BJ (cell line): ENCODE data around the gene TINAGL1. TPM values are rescaled to one million over a fixed set of nuclear protein-coding genes. Genes with fewer than 3 reads are reported as not detected.

Experiments
- CTCF ChIA-PET: fragments of 350-600 bp; formaldehyde crosslinking; extraction: SDS; loops from one replicate; lab custom pipeline; 2021; ENCODE audit warnings: antibody characterized with exemption, inconsistent platforms; lab: Yijun Ruan, JAX
- POLR2A ChIA-PET: fragments of 300-600 bp; sonication (Branson Sonifier 250); formaldehyde crosslinking; extraction: SDS; loops from one replicate; lab custom pipeline; 2021; ENCODE audit warnings: antibody characterized with exemption; lab: Charles Lee
- DNase-seq: peaks from one replicate; pipeline ENCODE4 v3.0.0-alpha.2; 2011; ENCODE audit warnings: low read depth
- H3K27me3 ChIP-seq: 2 replicates; pipeline ENCODE4 v1.6.0; 2011; ENCODE audit warnings: low read length; ENCODE audit not compliant: control insufficient read depth, insufficient read depth
- H3K36me3 ChIP-seq: 2 replicates; pipeline ENCODE4 v1.5.1; 2011; ENCODE audit warnings: low read length; ENCODE audit not compliant: control insufficient read depth, insufficient read depth
- H3K4me3 ChIP-seq: 2 replicates; pipeline ENCODE4 v1.5.1; 2011; ENCODE audit warnings: low read depth, mild to moderate bottlenecking, control low read depth, low read length
- CTCF ChIP-seq: IDR thresholded peaks from 2 replicates; pipeline ENCODE4 v1.5.1; 2011; ENCODE audit warnings: low read depth, mild to moderate bottlenecking, control low read depth, inconsistent platforms, low read length, moderate library complexity; ENCODE audit not compliant: insufficient read depth
- polyA plus RNA-seq: library from polyadenylated mRNA; depleted of rRNA; stranded (reverse); fragments of >200 nt; gene quantifications from 2 replicates; pipeline ENCODE4 v1.2.3, GENCODE V29; 2011

The TINAGL1 gene
- polyA plus RNA-seq, 1 experiment: 39.0 TPM

- H3K36me3 ChIP-seq: no peaks in the 10 kb centered on the region
- no peak overlapping the region for H3K4me3 ChIP-seq
- H3K27me3 ChIP-seq: no peaks in the 10 kb centered on the region
- ChIA-PET POLR2A (no interaction called here), CTCF (interaction anchor here (0.6 to 19.4 kb wide), 15 partner anchors 8 to 515 kb away, joined by 3 to 366 read pairs (median 3); partner anchors contain the start of gene TINAGL1)
- no peak for TF ChIP-seq CTCF
- no peak for DNase-seq
Measured at GRCh38 chr1:31593136-31593665, 16.9 kb downstream of the TINAGL1 start.

GRCh38 chr1:31593770-31594632, 17.7 kb downstream of the TINAGL1 start:
- POLR2A ChIA-PET: no interaction called here
- Histone ChIP-seq H3K27me3 (no peaks in the 10 kb centered on the region), H3K4me3 (no peak overlapping the region), H3K36me3 (no peaks in the 10 kb centered on the region)
- CTCF ChIA-PET: interaction anchor here (0.6 to 19.4 kb wide), 17 partner anchors 9 to 432 kb away, joined by 3 to 366 read pairs (median 3); partner anchors contain the start of gene TINAGL1
- TF ChIP-seq CTCF: peak; percentile 95
- DNase-seq: no peak

GRCh38 chr1:31595836-31596736, 19.8 kb downstream of the TINAGL1 start:
- no peak for TF ChIP-seq CTCF
- H3K36me3 ChIP-seq: no peaks in the 10 kb centered on the region
- DNase-seq: no peak
- no peak overlapping the region for H3K4me3 ChIP-seq
- POLR2A ChIA-PET: no interaction called here
- CTCF ChIA-PET: interaction anchor here (0.7 to 19.4 kb wide), 6 partner anchors 7 to 26 kb away, joined by 3 to 366 read pairs (median 4); partner anchors contain the start of gene TINAGL1
- H3K27me3 ChIP-seq: no peaks in the 10 kb centered on the region

GRCh38 chr1:31596737-31597097, 20.4 kb downstream of the TINAGL1 start:
- TF ChIP-seq CTCF: no peak
- DNase-seq: no peak
- POLR2A ChIA-PET: no interaction called here
- Histone ChIP-seq H3K27me3 (no peaks in the 10 kb centered on the region), H3K4me3 (no peak overlapping the region), H3K36me3 (no peaks in the 10 kb centered on the region)
- CTCF ChIA-PET: interaction anchor here (0.9 to 19.4 kb wide), 4 partner anchors 8 to 26 kb away, joined by 3 to 366 read pairs (median 4); partner anchors contain the start of gene TINAGL1
